Keratinocyte (primary cell): ENCODE measurements around the gene COL6A1. TPM values are rescaled to one million over a fixed set of nuclear protein-coding genes. Genes with fewer than 3 reads are reported as not detected.
"Not testable (repeated sequence)": the region's sequence is repeated elsewhere in the genome, so short reads cannot be mapped to it uniquely, and the experiment has no call there.

Experiments used
- DNase-seq: peaks from one replicate; pipeline ENCODE4 v3.0.0-alpha.2; 2011; ENCODE audit warnings: low read depth, missing footprints, low spot score
- FAIRE-seq: peaks from 2 replicates; lab custom pipeline; 2011; peaks lifted over from hg19 to GRCh38; lab: Jason Lieb, UNC
- H2AFZ ChIP-seq: 2 replicates; pipeline ENCODE4 v1.6.0; 2012; ENCODE audit warnings: low read length, control low read depth, inconsistent platforms; ENCODE audit not compliant: control insufficient read depth
- H3K27ac ChIP-seq: 2 replicates; pipeline ENCODE4 v1.5.1; 2011; ENCODE audit warnings: low read length; ENCODE audit not compliant: control insufficient read depth, insufficient read depth
- H3K27me3 ChIP-seq: 3 replicates; pipeline ENCODE4 v1.6.0; 2011; ENCODE audit warnings: low read length; ENCODE audit not compliant: control insufficient read depth, insufficient read depth; ENCODE audit errors: extremely low read depth
- H3K36me3 ChIP-seq, 2 experiments: 2 replicates in 1 of 2; 3 replicates in 1 of 2; pipeline ENCODE4 v1.5.1; 2011; ENCODE audit warnings: low read length in 2 of 2, mild to moderate bottlenecking in 1 of 2; ENCODE audit not compliant: control insufficient read depth in 2 of 2, insufficient read depth in 2 of 2; ENCODE audit errors: extremely low read depth in 1 of 2
- H3K4me1 ChIP-seq: 3 replicates; pipeline ENCODE4 v1.5.1; 2011; ENCODE audit warnings: low read length; ENCODE audit not compliant: control insufficient read depth, insufficient read depth; ENCODE audit errors: extremely low read depth
- H3K4me2 ChIP-seq: 3 replicates; pipeline ENCODE4 v1.6.0; 2011; ENCODE audit warnings: low read depth, low read length; ENCODE audit not compliant: control insufficient read depth, insufficient read depth; ENCODE audit errors: extremely low read depth
- H3K4me3 ChIP-seq, 3 experiments: fragments of 200-600 bp in 1 of 3; sonication (generic) in 1 of 3; 2 replicates in 2 of 3; 3 replicates in 1 of 3; pipeline ENCODE4 v1.5.1; 2011 to 2016; ENCODE audit warnings: low read length in 3 of 3, mild to moderate bottlenecking in 3 of 3, control low read depth in 2 of 3, inconsistent platforms in 1 of 3, low read depth in 1 of 3, mixed read lengths in 1 of 3, mixed run types in 1 of 3, moderate library complexity in 1 of 3; ENCODE audit not compliant: control insufficient read depth in 2 of 3, insufficient read depth in 2 of 3; ENCODE audit errors: extremely low read depth in 1 of 3
- H3K79me2 ChIP-seq: 2 replicates; pipeline ENCODE4 v1.6.0; 2012; ENCODE audit warnings: low read length; ENCODE audit not compliant: control insufficient read depth, insufficient read depth
- H3K9ac ChIP-seq: 3 replicates; pipeline ENCODE4 v1.6.0; 2011; ENCODE audit warnings: low read length; ENCODE audit not compliant: control insufficient read depth, insufficient read depth; ENCODE audit errors: extremely low read depth
- H3K9me1 ChIP-seq: 3 replicates; pipeline ENCODE4 v1.6.0; 2011; ENCODE audit warnings: low read length; ENCODE audit not compliant: control insufficient read depth, insufficient read depth; ENCODE audit errors: extremely low read depth
- H3K9me3 ChIP-seq: 2 replicates; pipeline ENCODE4 v1.5.1; 2012; ENCODE audit warnings: low read depth, low read length; ENCODE audit not compliant: control insufficient read depth
- H4K20me1 ChIP-seq: 3 replicates; pipeline ENCODE4 v1.6.0; 2011; ENCODE audit warnings: low read length; ENCODE audit not compliant: control insufficient read depth, insufficient read depth; ENCODE audit errors: extremely low read depth
- EZH2 ChIP-seq: IDR thresholded peaks from one replicate; pipeline ENCODE4 v1.6.1; 2012; ENCODE audit warnings: inconsistent platforms, mild to moderate bottlenecking, low read length, moderate library complexity
- dilution Hi-C: fragments of 300-500 bp; cut with MboI; formaldehyde crosslinking; loops from one replicate; pipeline ENCODE4 v1.7.0; 2020; ENCODE audit warnings: low sequenced_read_pairs; ENCODE audit not compliant: extremely low pct_ligation_motif_present
- polyA plus RNA-seq, 5 experiments: library from polyadenylated mRNA; depleted of rRNA in 3 of 5; stranded (reverse) in 3 of 5; stranded (forward) in 1 of 5; unstranded in 1 of 5; fragments of >200 nt; gene quantifications; 1 replicate in 1 of 5; 2 replicates in 3 of 5; 3 replicates in 1 of 5; pipeline versions ENCODE4 v1.2.1 to v1.2.3, GENCODE V29; 2011 to 2012; ENCODE audit warnings: missing spikeins in 2 of 5, low read depth in 1 of 5, low replicate concordance in 1 of 5
- TF ChIP-seq, protein P1 (sequence below), 3 experiments: IDR thresholded peaks in 1 of 3; conservative IDR thresholded peaks in 1 of 3; optimal IDR thresholded peaks in 1 of 3; 2 replicates in 2 of 3; 3 replicates in 1 of 3; pipeline versions ENCODE3 to v1.5.1; 2011; ENCODE audit warnings: low read length in 3 of 3, mild to moderate bottlenecking in 3 of 3, moderate library complexity in 2 of 3, control low read depth in 1 of 3, inconsistent platforms in 1 of 3; ENCODE audit not compliant: insufficient read depth in 2 of 3; ENCODE audit errors: extremely low read depth in 1 of 3

The COL6A1 gene
- polyA plus RNA-seq, 1 donor (not counting 4 experiments of a cell fraction or from before 2014, with no cell fraction given): 2.5 TPM

DNA sequence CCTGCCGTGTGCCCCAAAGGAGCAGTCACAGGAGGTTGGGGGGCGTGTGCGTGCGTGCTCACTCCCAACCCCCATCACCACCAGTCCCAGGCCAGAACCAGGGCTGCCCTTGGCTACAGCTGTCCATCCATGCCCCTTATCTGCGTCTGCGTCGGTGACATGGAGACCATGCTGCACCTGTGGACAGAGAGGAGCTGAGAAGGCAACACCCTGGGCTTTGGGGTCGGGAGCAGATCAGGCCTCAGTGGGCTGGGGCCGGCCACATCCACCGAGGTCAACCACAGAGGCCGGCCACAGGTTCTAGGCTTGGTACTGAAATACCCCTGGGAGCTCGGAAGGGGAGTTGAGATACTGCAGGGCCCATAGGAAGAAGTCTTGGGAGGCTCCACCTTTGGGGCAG is 23.5 kb downstream of the COL6A1 start:
- FAIRE-seq (no peak), DNase-seq (no peak)
- no peaks in the 10 kb centered on the region for H3K9me1 ChIP-seq
- H3K9ac ChIP-seq: no peak overlapping the region
- H4K20me1 ChIP-seq: no peaks in the 10 kb centered on the region
- H3K9me3 ChIP-seq: peaks cover 5% of the 10 kb centered on the region
- H3K27me3 ChIP-seq: no peaks in the 10 kb centered on the region
- no peaks in the 10 kb centered on the region for H3K36me3 ChIP-seq
- H2AFZ ChIP-seq: no peak overlapping the region
- H3K4me3 ChIP-seq: no peak overlapping the region
- no peaks in the 10 kb centered on the region for H3K79me2 ChIP-seq
- TF ChIP-seq EZH2: no peak
- TF ChIP-seq, protein P1, sequence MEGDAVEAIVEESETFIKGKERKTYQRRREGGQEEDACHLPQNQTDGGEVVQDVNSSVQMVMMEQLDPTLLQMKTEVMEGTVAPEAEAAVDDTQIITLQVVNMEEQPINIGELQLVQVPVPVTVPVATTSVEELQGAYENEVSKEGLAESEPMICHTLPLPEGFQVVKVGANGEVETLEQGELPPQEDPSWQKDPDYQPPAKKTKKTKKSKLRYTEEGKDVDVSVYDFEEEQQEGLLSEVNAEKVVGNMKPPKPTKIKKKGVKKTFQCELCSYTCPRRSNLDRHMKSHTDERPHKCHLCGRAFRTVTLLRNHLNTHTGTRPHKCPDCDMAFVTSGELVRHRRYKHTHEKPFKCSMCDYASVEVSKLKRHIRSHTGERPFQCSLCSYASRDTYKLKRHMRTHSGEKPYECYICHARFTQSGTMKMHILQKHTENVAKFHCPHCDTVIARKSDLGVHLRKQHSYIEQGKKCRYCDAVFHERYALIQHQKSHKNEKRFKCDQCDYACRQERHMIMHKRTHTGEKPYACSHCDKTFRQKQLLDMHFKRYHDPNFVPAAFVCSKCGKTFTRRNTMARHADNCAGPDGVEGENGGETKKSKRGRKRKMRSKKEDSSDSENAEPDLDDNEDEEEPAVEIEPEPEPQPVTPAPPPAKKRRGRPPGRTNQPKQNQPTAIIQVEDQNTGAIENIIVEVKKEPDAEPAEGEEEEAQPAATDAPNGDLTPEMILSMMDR (optimal IDR thresholded peaks at IDR 0.05 in 1 of 3, IDR thresholded peaks at IDR 0.05 in 1 of 3, conservative IDR thresholded peaks at IDR 0.05 in 1 of 3; ENCODE audit: extremely low read depth in 1 of 3, insufficient read depth in 2 of 3, low read length in 3 of 3): no peak
- H3K4me1 ChIP-seq: no peaks in the 10 kb centered on the region
- dilution Hi-C loops: no loop called here
- H3K27ac ChIP-seq: no peak overlapping the region
- H3K4me2 ChIP-seq: no peak overlapping the region

DNA sequence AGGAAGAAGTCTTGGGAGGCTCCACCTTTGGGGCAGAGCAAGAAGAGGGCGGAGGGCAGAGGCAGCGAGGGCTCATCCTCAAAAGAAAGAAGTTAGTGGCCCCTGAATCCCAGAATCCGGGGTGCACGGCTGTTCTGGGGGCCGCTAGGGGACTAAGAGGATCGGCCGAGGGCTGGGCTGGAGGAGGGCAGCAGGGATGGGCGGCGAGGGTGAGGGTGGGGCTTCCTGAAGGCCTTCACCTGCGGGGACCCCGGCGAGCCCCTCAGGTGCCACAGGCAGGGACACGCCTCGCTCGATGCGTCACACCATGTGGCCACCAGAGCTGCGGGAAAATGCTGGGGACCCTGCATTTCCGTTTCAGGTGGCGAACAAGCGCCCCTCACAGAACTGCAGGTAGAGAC is 23.9 kb downstream of the COL6A1 start:
- dilution Hi-C loops: no loop called here
- Histone ChIP-seq H3K9ac (no peak overlapping the region), H3K9me1 (no peaks in the 10 kb centered on the region), H4K20me1 (no peaks in the 10 kb centered on the region), H3K4me3 (no peak overlapping the region), H3K9me3 (peaks cover 5% of the 10 kb centered on the region), H3K79me2 (no peaks in the 10 kb centered on the region), H2AFZ (no peak overlapping the region), H3K27ac (no peak overlapping the region), H3K36me3 (no peaks in the 10 kb centered on the region), H3K4me2 (no peak overlapping the region), H3K27me3 (no peaks in the 10 kb centered on the region), H3K4me1 (no peaks in the 10 kb centered on the region)
- no peak for DNase-seq
- FAIRE-seq: no peak
- no peak for TF ChIP-seq EZH2
- TF ChIP-seq, protein P1 (optimal IDR thresholded peaks at IDR 0.05 in 1 of 3, IDR thresholded peaks at IDR 0.05 in 1 of 3, conservative IDR thresholded peaks at IDR 0.05 in 1 of 3; ENCODE audit: extremely low read depth in 1 of 3, insufficient read depth in 2 of 3, low read length in 3 of 3): no peak

DNA sequence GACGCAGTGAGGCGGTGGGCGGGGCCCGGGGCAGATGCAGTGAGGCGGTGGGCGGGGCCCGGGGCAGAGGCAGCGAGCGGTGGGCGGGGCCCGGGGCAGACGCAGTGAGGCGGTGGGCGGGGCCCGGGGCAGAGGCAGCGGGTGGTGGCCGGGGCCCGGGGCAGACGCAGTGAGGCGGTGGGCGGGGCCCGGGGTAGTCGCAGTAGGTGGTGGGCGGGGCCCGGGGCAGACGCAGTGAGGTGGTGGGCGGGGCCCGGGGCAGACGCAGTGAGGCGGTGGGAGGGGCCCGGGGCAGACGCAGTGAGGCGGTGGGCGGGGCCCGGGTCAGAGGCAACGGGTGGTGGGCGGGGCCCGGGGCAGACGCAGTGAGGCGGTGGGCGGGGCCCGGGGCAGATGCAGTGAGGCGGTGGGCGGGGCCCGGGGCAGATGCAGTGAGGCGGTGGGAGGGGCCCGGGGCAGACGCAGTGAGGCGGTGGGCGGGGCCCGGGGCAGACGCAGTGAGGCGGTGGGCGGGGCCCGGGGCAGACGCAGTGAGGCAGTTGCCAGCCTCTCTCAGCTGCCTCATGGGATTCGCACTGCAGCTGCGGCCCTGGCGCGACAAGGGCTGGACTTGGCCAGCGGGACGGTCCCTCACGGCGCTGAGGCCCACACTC is 24.4 kb downstream of the COL6A1 start:
- H3K79me2 ChIP-seq, H3K9me1 ChIP-seq, H3K27me3 ChIP-seq, H3K9me3 ChIP-seq, DNase-seq, FAIRE-seq, dilution Hi-C loops, H3K9ac ChIP-seq, H2AFZ ChIP-seq, H3K4me1 ChIP-seq, H3K27ac ChIP-seq, H3K4me2 ChIP-seq, H3K4me3 ChIP-seq, H3K36me3 ChIP-seq, H4K20me1 ChIP-seq: not testable (repeated sequence)
